ENCODE measurements around the gene HRH2. TPM values are rescaled to one million over a fixed set of nuclear protein-coding genes. Genes with fewer than 3 reads are reported as not detected.
A peak's percentile ranks its signal among the peaks of the same experiment; 100 is the strongest.

The HRH2 gene
- polyA plus RNA-seq, 6 donors from 2014 or later: not detected

DNA sequence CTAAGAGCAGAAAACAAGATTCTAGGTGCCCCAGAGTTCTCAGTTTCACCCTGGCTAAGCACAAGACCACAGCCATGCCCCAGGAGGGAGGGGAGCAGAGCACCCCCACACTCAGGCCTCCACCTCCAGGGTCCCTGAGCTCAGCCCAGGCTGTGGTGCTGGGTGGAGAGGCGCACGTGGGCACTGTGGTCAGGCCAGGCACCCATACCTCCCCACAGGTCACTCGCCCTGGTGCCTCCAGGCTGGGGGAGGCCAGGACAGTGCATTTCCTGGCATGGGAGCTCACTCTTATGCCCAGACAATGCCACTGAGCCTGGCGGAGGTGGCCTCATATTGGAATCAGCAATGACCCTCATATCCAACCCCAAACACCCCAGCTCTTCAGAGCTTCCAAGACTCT, 78.8 kb downstream of the HRH2 start:
- H3K36me3 Mint-ChIP-seq: no peaks in the 10 kb centered on the region
- peaks cover 0 to 5% (median 0%) of the 10 kb centered on the region in 7 donors for H3K9me3 Mint-ChIP-seq
- no peak overlapping the region for H3K4me3 Mint-ChIP-seq
- peaks cover 35 to 78% (median 64%) of the 10 kb centered on the region in 3 donors for H3K27me3 Mint-ChIP-seq
- H3K27ac Mint-ChIP-seq: no peak overlapping the region
- ATAC-seq (ENCODE audit: low read depth in 2 of 2) (no peak), DNase-seq (no peak)
- no peaks in the 10 kb centered on the region for H3K4me1 Mint-ChIP-seq

DNA sequence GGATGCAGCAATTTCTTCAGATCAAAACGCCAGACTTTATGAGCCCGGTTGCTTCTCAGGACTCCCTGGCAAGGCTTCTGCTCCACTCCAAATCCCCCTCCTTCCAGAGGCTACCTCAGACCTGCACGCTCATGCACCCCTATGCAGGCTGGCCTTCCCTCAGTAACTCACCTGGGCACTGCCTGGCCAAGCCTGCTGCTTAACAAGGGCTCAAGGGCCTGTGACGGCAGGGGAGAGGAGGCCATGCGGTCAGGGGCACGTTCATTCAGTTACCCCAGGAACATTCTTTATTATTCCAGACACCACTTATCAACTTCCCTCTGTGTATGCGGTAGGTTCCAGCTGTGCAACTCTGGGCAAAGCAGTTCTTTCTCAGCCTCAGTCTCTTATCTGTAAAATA, 79.6 kb downstream of the HRH2 start:
- no peak for ATAC-seq (ENCODE audit: low read depth in 2 of 2)
- H3K27me3 Mint-ChIP-seq: peaks cover 29 to 80% (median 63%) of the 10 kb centered on the region in 3 donors
- no peak overlapping the region for H3K4me3 Mint-ChIP-seq
- H3K27ac Mint-ChIP-seq: no peak overlapping the region
- no peak for DNase-seq
- H3K9me3 Mint-ChIP-seq: peaks cover 0 to 5% (median 0%) of the 10 kb centered on the region in 7 donors
- no peaks in the 10 kb centered on the region for H3K36me3 Mint-ChIP-seq
- H3K4me1 Mint-ChIP-seq: no peaks in the 10 kb centered on the region

DNA sequence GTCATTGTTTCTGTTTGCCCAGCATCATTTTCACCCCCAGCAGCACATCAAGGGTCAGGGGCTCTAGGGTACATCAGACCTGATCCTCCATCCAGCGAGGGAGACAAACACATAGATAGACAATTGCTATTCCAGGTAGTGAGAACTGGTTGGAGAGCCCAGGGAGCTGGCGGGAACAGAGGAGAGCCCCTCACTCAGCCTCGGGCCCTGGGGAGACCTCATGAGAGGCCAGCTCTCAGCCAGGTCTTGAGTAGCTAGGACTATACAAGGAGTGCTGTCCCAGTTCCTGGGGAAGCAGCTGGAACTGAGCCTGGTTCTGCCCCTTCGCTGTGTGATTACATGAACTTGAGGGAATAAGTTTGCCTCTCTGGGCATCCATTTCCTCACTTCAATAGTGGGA, 80.3 kb downstream of the HRH2 start:
- H3K9me3 Mint-ChIP-seq: peaks cover 0 to 9% (median 2%) of the 10 kb centered on the region in 7 donors
- H3K27me3 Mint-ChIP-seq: peaks cover 29 to 81% (median 62%) of the 10 kb centered on the region in 3 donors
- no peaks in the 10 kb centered on the region for H3K36me3 Mint-ChIP-seq
- no peak for DNase-seq
- no peak for ATAC-seq (ENCODE audit: low read depth in 2 of 2)
- H3K4me1 Mint-ChIP-seq: no peaks in the 10 kb centered on the region
- no peak overlapping the region for H3K4me3 Mint-ChIP-seq
- no peak overlapping the region for H3K27ac Mint-ChIP-seq

DNA sequence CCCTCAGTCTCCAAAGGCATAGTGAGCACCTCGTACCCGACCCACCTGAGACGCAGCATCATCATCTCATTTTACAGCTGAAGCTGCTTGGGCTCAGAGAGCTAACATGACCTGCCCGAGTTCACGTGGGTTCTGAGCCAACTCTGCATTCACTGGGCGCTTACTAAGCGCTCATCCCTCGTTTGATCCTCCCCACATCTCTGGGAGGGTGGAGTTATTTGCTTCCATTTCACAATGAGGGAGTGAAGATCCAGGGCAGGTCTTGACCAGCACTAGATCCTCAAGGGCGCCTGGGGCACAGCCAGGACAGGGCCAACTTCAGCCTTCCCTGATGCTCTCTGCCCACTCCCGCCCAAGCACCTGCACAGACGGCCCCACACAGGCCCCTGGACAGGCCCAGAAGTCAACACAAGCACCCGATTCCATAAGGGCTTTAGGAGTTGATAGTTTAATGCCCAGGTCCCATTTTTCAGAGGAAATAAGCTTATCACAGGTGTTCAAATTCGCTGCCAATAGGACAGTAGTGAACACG, 80.8 kb downstream of the HRH2 start:
- no peaks in the 10 kb centered on the region for H3K36me3 Mint-ChIP-seq
- H3K4me3 Mint-ChIP-seq: no peak overlapping the region
- H3K4me1 Mint-ChIP-seq: no peaks in the 10 kb centered on the region
- peaks cover 0 to 15% (median 2%) of the 10 kb centered on the region in 7 donors for H3K9me3 Mint-ChIP-seq
- no peak for DNase-seq
- peaks cover 26 to 77% (median 61%) of the 10 kb centered on the region in 3 donors for H3K27me3 Mint-ChIP-seq
- H3K27ac Mint-ChIP-seq: no peak overlapping the region
- ATAC-seq (ENCODE audit: low read depth in 2 of 2): no peak

DNA sequence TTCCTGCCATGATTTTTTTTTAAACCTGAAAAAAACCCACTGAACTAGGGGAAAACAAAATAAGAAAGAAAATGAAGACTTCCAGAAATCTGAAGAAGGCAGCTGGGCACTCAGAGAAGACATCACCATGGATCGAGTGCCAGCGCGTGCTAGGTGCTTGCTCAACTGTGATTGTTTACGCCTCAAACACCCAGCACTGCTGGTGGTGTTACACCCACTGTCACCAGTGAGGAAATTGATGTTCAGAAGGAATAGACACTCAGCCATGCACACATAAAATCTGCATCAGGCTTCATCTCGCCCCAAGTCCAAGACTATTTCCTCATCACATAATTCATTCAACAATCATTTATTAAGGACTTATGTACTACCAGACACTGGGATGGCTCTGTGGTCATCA, 82.1 kb downstream of the HRH2 start:
- Mint-ChIP-seq H3K27me3 (peaks cover 26 to 70% (median 59%) of the 10 kb centered on the region in 3 donors), H3K9me3 (peaks cover 0 to 15% (median 3%) of the 10 kb centered on the region in 7 donors), H3K4me1 (no peaks in the 10 kb centered on the region), H3K36me3 (no peaks in the 10 kb centered on the region), H3K27ac (no peak overlapping the region), H3K4me3 (no peak overlapping the region)
- no peak for DNase-seq
- ATAC-seq (ENCODE audit: low read depth in 2 of 2): no peak

DNA sequence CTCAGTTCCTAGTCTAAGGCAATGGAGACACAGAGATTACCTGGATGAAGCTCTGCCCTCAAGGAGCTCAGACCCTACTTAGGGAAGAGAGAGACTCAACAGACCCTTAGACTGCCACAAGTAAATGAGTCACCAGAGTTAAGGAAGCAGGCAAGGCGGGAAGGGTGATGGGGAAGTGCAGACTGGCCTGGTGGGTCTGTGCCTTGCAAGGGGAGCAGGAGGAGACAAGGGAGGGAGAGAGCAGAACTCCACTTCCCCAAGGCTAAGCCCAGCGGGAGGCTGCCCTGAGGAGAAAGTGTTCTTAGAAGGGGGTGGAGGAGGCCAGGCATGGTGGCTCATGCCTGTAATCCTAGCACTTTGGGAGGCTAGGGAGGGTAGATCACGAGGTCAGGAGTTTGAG, 83.7 kb downstream of the HRH2 start:
- Mint-ChIP-seq H3K27me3 (peaks cover 24 to 67% (median 61%) of the 10 kb centered on the region in 3 donors), H3K4me3 (no peak overlapping the region), H3K9me3 (peaks cover 0 to 15% (median 3%) of the 10 kb centered on the region in 7 donors), H3K36me3 (no peaks in the 10 kb centered on the region), H3K27ac (no peak overlapping the region), H3K4me1 (no peaks in the 10 kb centered on the region)
- DNase-seq (no peak), ATAC-seq (ENCODE audit: low read depth in 2 of 2) (no peak)

DNA sequence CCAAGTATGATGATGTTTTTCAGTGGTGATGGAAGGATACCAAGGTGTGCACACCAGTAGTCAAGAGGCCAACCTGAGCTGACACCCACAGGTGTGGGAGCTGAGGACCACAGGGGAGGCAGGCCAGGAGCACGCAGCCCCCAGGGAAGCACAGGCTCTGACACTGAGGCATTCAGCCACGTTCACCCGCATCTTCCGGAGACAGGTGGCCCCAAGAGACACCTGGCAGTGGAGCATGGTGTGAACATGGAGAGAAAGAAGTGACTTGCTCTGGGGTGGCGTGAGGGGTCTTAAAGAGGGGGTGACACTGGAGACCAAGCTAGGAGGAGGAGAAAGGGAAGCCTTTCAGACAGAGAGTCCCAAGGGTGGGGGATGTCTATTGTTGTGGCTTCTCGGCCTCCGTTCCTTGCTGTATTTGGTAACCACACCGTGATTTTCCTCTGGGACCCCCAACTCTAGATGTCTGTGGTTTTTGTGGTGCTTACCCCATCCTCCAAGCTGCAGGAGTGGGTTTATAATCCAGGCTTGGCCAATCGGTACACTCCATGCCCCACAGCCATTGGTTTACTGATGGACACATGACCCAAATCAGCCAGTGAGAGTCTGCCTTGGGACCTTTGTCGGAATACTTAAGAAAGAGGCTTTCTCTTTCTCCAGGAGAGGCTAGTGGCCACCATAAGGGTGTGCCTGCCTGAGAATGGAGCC, 84.6 kb downstream of the HRH2 start:
- Mint-ChIP-seq H3K36me3 (no peaks in the 10 kb centered on the region), H3K9me3 (peaks cover 0 to 15% (median 3%) of the 10 kb centered on the region in 7 donors), H3K4me3 (no peak overlapping the region), H3K27ac (no peak overlapping the region), H3K27me3 (peaks cover 32 to 76% (median 66%) of the 10 kb centered on the region in 3 donors), H3K4me1 (no peaks in the 10 kb centered on the region)
- DNase-seq: no peak
- ATAC-seq (ENCODE audit: low read depth in 2 of 2): no peak

DNA sequence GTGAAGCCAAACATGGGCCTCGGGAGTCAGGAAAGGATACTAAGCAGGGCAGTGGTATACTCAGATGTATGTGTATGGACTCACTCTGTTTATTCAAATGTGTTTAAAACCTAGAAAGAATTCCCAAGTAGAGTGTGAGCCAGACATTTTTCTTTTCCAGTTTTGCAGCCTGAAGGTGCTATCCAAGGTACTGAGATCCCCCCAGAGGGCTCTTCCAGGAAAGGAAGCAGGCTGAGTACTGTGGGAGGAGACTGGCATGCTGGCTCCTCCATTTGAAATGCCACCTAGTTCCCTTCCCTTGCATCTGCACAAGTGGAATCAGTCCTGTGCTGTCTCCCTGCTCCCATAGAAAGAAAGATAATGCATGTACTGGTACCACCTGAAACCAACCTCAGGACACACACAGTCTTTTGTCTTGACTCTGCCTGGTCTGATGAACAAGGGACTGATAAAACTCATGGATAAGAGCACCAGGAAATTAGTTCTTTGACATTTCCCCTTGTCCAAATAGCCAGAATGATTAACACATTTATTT, 85.9 kb downstream of the HRH2 start:
- no peaks in the 10 kb centered on the region for H3K36me3 Mint-ChIP-seq
- no peaks in the 10 kb centered on the region for H3K4me1 Mint-ChIP-seq
- peaks cover 0 to 15% (median 3%) of the 10 kb centered on the region in 7 donors for H3K9me3 Mint-ChIP-seq
- no peak overlapping the region for H3K4me3 Mint-ChIP-seq
- ATAC-seq (ENCODE audit: low read depth in 2 of 2): no peak
- DNase-seq: no peak
- H3K27ac Mint-ChIP-seq: no peak overlapping the region
- peaks cover 42 to 71% (median 56%) of the 10 kb centered on the region in 3 donors for H3K27me3 Mint-ChIP-seq

DNA sequence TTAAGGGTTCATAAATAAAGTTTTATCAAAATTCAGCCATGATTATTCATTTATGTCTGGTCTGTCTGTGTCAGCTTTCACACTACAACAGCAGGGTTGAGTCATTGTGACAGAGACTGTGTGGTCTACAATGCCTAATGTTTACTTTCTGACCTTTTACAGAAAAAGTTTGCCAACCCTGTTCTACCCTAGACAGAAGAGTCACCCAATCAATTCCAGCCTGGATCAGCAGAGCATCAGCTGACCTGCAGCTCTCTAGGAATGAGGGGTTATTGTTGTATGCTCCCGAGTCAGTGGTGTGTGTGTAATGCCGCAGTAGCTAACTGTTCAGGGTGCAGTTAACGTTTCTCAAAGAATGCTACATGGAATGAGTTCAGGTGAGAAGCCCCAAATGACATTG, 87.3 kb downstream of the HRH2 start:
- H3K4me3 Mint-ChIP-seq: no peak overlapping the region
- no peak for ATAC-seq (ENCODE audit: low read depth in 2 of 2)
- no peak overlapping the region for H3K27ac Mint-ChIP-seq
- no peaks in the 10 kb centered on the region for H3K4me1 Mint-ChIP-seq
- no peak for DNase-seq
- H3K27me3 Mint-ChIP-seq: peaks cover 34 to 65% (median 55%) of the 10 kb centered on the region in 3 donors
- no peaks in the 10 kb centered on the region for H3K36me3 Mint-ChIP-seq
- peaks cover 0 to 15% (median 3%) of the 10 kb centered on the region in 7 donors for H3K9me3 Mint-ChIP-seq

DNA sequence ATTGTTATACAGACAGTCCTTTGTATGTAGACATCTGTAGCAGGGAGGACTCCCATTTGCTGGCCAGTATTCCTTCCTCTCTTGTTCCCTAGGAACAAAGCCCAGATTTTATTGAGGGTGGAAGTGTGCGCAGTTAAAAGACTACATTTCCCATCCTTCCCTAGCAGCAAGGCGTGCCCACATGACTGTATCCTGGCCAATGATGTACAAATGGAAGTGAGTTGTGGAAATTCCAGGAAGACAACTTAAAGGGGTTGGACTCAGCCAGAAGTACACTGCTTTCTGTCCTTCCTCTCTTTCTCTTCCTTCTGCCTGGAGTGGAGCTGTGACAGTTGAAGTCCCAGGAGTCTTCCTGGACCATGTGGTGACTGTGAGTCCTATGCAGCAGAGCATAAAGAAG, 89.0 kb downstream of the HRH2 start:
- H3K27ac Mint-ChIP-seq: no peak overlapping the region
- no peaks in the 10 kb centered on the region for H3K4me1 Mint-ChIP-seq
- H3K9me3 Mint-ChIP-seq: peaks cover 0 to 9% (median 3%) of the 10 kb centered on the region in 7 donors
- DNase-seq (no peak), ATAC-seq (ENCODE audit: low read depth in 2 of 2) (no peak)
- no peaks in the 10 kb centered on the region for H3K36me3 Mint-ChIP-seq
- H3K27me3 Mint-ChIP-seq: peaks cover 29 to 55% (median 45%) of the 10 kb centered on the region in 3 donors
- no peak overlapping the region for H3K4me3 Mint-ChIP-seq

DNA sequence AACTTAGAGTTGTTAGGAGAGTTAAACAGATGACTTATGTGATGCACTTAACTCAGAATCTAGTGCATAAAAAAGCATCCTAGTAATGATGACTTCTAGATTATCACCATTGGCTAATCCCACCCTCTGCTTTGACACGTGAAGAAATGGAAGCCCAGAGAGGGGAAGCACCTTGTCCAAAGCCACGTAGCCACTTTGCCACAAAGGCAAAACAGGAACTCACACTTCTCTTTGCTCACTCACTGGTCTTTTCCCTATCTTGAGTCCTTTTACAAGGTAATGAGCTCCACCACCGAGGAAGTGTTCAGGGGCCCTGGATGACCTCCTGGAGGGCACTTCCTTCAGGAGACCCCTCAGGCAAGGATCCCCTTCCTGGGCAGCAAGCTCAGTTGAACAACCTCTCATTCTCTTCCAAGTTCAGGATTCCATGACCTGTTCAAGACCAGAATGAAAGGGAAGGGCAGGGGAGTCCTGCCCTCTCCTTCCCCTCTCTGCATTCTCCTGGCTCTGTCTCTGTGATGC, 89.7 kb downstream of the HRH2 start:
- Mint-ChIP-seq H3K36me3 (no peaks in the 10 kb centered on the region), H3K27me3 (peaks cover 32 to 56% (median 45%) of the 10 kb centered on the region in 3 donors), H3K4me1 (no peaks in the 10 kb centered on the region), H3K4me3 (no peak overlapping the region), H3K9me3 (peaks cover 0 to 9% (median 3%) of the 10 kb centered on the region in 7 donors), H3K27ac (no peak overlapping the region)
- ATAC-seq (ENCODE audit: low read depth in 2 of 2) (no peak), DNase-seq (no peak)

DNA sequence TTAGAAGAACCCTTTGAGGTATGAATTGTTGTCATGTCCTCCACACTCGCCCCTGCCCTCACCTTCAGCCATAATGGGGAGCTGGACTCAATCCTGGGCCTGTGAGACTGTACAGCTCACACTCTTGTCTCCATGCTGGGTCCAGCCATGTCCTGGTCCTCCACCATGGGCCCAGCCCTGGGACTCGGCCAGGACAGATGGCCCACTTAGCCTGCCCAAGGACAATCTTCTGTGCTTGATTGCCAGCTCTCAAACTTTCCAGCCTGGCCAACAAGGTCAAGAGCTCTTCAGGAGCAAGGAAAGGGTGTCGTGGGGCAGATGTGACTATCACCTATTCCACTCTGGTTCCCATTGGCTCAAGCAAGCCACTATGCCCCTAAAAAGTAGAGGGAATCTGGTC, 90.8 kb downstream of the HRH2 start:
- no peak for DNase-seq
- H3K27me3 Mint-ChIP-seq: peaks cover 32 to 55% (median 47%) of the 10 kb centered on the region in 3 donors
- no peak overlapping the region for H3K4me3 Mint-ChIP-seq
- ATAC-seq (ENCODE audit: low read depth in 2 of 2): no peak
- peak overlapping the region in 1 of 6 donors; percentile 85 for H3K27ac Mint-ChIP-seq
- H3K36me3 Mint-ChIP-seq: no peaks in the 10 kb centered on the region
- peaks cover 0 to 3% (median 0%) of the 10 kb centered on the region in 7 donors for H3K9me3 Mint-ChIP-seq
- no peaks in the 10 kb centered on the region for H3K4me1 Mint-ChIP-seq

DNA sequence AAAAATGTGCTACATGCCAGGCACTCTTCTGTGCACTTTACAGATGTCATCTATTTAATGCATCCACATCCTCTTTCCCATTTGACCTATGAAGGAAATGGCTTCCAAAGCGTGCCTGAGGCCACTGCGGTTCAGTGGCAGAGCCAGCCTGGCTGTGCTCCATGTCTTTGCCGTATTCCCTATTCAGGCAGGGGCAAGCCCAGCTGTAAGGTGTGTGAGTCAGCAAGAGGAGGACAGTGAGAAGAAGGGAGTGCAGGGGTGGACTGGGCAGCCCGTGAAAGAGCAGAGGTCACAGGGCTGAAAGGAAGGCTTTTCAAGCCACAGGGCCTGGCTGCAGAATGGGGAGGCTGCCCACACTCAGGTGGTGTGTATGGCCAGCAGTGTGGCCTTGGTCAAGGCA, 91.7 kb downstream of the HRH2 start:
- Mint-ChIP-seq H3K27ac (no peak overlapping the region), H3K4me3 (peak overlapping the region in 1 of 8 donors; percentile 34), H3K4me1 (no peaks in the 10 kb centered on the region), H3K36me3 (no peaks in the 10 kb centered on the region), H3K27me3 (peaks cover 40 to 58% (median 56%) of the 10 kb centered on the region in 3 donors), H3K9me3 (peaks cover 0 to under 1% (median 0%) of the 10 kb centered on the region in 7 donors)
- DNase-seq: no peak
- no peak for ATAC-seq (ENCODE audit: low read depth in 2 of 2)

DNA sequence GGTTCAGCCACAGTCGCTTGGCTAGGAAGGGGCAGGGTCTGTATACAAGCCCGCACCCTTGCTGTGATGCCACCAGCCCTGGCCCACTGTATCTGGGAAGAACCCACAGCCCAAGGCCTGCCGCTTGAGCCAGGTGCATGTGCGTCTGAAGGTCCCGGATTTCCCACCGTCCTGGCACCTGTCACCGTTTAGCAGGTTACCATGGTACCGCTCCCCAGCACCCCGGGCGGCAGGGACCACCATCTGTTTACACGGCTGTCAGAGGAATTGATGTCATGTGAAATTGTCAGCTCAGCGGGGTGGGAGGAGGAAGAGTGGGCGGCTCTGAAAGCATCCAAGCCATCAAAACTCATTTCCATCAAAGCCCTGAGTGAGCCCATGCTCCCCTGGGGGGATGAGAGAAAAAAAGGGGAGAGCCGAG, 92.7 kb downstream of the HRH2 start:
- ATAC-seq (ENCODE audit: low read depth in 2 of 2) (no peak), DNase-seq (no peak)
- no peaks in the 10 kb centered on the region for H3K4me1 Mint-ChIP-seq
- no peak overlapping the region for H3K27ac Mint-ChIP-seq
- H3K36me3 Mint-ChIP-seq: no peaks in the 10 kb centered on the region
- H3K9me3 Mint-ChIP-seq: no peaks in the 10 kb centered on the region
- H3K4me3 Mint-ChIP-seq: no peak overlapping the region
- peaks cover 48 to 68% (median 64%) of the 10 kb centered on the region in 3 donors for H3K27me3 Mint-ChIP-seq
